Stimulated activated CD8-positive, alpha-beta memory T cell treated with anti-CD3 and anti-CD28 coated beads, Interleukin-4, amount 100 ng/mL, for 4 hours (primary cell): ENCODE measurements around the gene RAP1GDS1.
"Not testable (repeated sequence)": the region's sequence is repeated elsewhere in the genome, so short reads cannot be mapped to it uniquely, and the experiment has no call there.

Experiments
- DNase-seq, 2 donors: peaks; one replicate each; pipeline ENCODE4 v3.0.0-alpha.2; 2020; ENCODE audit warnings: low read depth in 2 of 2, low spot score in 1 of 2

The RAP1GDS1 gene

GRCh38 chr4:98352396-98352795, 91.2 kb downstream of the RAP1GDS1 start:
- no peak for DNase-seq

- DNase-seq, result no peak
These were observed 91.8 kb downstream of the RAP1GDS1 start for GRCh38 chr4:98352940-98353339.

GRCh38 chr4:98358630-98359248, 97.6 kb downstream of the RAP1GDS1 start:
- DNase-seq, result no peak

GRCh38 chr4:98359646-98360045, 98.5 kb downstream of the RAP1GDS1 start:
- no peak for DNase-seq

DNA sequence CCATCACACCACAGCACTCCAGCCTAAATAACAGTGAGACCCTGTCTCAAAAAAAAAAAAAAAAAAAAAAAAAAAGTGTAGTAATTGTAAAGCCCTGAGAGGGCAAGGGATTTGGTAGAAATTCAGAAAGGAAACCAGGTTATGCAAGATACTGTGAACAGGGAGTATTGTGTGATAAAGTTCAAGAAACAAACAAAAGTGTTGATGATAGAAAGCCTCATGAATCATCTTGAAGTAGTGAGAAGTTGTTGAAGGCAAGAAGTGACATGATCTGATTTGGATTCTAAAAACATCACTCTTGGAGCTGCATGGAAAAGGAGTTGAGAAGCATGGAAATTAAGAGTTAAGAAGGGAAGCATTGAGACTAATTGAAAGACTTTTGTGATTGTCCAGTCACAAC, 102.2 kb downstream of the RAP1GDS1 start:
- no peak for DNase-seq

DNA sequence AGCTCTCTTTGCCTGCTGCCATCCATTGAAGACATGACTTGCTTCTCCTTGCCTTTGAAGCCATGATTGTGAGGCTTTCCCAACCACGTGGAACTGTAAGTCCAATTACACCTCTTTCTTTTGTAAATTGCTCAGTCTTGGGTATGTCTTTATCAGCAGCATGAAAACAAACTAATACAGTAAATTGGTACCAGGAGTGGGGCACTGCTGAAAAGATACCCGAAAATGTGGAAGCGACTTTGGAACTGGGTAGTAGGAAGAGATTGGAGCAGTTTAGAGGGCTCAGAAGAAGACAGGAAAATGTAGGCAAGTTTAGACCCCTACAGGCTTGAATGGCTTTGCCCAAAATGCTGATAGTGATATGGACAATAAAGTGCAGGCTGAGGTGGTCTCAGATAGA, 105.1 kb downstream of the RAP1GDS1 start:
- not testable (repeated sequence) for DNase-seq

DNA sequence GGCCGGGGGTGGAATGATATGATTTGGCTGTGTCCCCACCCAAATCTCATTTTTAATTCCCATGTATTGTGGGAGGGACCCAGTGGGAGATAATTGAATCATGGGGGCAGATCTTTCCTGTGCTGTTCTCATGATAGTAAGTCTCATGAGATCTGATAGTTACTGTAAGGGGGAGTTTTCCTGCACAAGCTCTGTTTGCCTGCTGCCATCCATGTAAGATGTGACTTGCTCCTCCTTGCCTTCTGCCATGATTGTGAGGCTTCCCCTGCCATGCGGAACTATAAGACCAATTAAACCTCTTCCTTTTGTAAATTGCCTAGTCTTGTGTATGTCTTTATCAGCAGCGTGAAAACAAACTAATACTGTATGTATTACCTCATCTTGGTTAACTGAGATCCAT, 106.8 kb downstream of the RAP1GDS1 start:
- DNase-seq, result not testable (repeated sequence)

DNA sequence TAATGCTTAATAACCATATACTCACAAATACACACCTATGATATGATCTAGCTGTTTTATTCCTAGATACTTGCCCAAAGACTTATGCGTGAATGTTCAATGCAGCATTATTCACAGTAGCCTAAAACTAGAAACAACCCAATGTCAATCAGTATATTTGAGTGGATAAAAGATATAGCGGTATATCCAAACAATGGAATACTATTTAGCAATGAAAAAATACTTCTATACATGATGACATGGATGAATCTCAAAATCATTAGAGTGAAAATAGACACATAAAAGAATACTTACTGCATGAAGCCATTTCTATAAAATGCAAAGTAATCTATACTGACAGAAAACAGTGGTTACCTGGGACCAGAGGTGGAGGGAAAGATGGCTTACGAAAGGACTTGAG, 108.1 kb downstream of the RAP1GDS1 start:
- DNase-seq, result no peak

- DNase-seq, result no peak
These were observed 113.5 kb downstream of the RAP1GDS1 start for GRCh38 chr4:98374643-98375042.

- no peak for DNase-seq
These were observed 116.4 kb downstream of the RAP1GDS1 start for GRCh38 chr4:98377559-98377958.

DNA sequence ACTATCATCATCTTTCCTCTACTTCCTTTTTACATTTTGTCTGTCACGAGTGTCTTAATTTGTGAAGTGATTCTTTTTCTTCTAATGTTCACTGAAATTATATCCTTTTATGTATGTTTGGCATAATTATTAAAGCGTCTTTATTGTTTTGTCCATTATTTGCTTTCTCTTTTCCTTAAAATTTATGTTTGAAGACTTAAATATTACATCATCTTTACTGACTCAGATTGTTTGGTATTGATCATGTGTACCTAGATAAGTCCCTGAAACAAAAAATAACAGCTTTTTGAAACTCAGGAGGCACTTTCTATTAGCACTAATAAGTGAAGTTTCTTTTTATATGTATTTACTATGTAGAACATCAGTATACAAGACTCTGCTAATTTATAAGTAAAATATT, 120.1 kb downstream of the RAP1GDS1 start:
- no peak for DNase-seq

DNA sequence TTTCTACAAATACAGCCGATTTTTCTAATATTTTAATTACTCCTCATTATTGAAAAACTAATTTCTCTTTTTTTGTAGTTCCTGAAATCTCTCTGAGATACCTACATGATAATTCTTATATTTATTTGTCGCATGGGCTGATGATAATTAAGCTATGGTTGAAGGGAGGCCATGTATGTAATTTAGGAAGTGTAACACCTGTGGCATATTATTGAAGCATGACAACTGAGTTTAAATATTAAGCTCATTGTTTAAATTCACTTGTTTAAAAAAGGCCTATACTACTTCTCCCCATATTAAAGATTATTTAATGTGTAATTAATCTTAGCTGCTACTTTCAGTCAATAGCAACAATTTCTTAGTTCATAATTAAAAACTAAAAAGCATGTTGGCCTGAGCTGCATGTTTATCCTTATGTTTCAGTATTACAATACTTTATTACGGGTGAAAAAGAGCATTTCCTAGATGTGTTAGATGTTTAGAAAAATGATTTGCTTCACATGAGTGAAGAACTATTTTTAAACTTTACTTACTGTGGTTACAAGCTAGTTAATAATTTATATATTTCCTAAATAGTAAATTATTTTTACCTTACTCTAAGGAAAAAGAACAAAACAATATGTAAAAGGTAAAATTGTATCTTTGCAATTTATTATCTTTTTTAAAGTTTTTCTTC, 122.4 kb downstream of the RAP1GDS1 start:
- no peak for DNase-seq

DNA sequence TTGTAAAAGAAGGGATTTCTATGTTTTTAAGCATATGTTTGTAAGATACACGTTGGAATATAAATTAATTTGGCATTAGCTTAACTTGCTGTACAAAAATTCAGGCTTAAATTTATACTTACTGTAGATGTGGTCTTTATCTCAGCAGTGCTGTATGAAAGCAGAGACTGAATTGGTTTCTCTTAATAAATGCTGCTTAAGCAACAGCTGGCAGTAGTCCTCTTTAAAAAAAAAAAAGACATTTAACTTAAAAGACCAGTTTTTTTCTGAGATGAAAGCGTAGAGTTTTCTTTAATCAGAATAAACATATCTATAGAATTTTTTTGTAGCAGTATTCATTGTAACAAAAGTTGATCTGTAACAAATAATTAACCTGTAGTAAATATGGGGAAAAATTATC, 124.6 kb downstream of the RAP1GDS1 start:
- DNase-seq, result no peak

GRCh38 chr4:98387345-98388026, 126.3 kb downstream of the RAP1GDS1 start:
- DNase-seq, result no peak

DNA sequence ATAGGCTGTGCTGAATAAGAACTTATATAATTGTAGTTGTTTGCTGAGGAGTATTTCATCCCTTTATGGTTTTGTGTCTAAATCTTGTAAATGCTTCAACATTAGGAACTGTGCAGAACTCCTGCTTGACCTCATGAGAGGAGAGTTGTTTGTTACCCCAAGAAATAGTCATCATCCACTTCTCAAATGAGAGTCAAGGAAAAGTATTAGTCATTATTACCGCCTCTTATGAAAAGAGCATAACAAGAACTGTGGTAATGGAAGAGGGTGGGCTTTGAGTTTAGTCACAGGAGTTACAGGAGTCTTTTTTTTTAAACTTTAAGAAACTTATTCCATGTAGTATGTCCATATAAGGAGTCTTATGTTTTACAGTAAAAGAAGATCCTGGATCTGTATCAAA, 132.9 kb downstream of the RAP1GDS1 start:
- no peak for DNase-seq

DNA sequence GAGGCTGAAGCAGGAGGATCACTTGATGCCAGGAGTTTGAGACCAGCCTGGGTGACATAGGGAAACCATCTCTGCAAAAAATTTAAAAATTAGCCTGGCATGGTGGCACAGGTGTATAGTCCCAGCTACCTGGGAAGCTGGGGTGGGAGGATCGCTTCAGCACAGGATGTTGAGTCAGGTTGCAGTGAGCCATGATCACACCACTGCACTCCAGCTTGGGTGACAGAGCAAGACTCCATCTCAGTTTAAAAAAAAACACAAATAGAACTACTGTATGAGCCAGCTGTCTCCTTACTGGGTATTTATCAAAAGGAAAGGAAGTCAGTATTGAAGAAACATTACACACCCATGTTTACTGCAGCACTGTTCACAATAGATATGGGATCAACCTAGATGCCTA, 138.7 kb downstream of the RAP1GDS1 start:
- DNase-seq, result no peak

- no peak for DNase-seq
These were observed 145.6 kb downstream of the RAP1GDS1 start for GRCh38 chr4:98406819-98407218.

DNA sequence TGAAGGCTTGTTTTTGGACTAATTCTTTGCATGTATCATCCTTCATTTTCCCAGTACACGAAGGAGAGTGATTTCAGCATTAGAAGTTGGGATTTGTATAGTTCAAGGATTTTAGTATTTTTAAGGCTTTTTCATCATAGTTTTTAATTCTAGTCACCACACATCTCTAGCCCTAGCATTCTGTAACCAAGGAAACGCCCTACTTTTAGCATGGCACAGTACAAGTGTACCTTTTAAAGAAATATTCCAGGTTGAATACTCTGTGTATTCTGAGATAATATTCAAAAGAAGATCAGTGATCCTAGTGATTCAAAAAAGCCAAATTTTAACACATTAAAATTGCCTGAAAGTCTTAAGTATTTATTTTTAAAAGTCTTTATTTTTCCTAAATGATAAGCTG, 150.5 kb downstream of the RAP1GDS1 start:
- no peak for DNase-seq

GRCh38 chr4:98416844-98417243, 155.7 kb downstream of the RAP1GDS1 start:
- DNase-seq, result no peak

DNA sequence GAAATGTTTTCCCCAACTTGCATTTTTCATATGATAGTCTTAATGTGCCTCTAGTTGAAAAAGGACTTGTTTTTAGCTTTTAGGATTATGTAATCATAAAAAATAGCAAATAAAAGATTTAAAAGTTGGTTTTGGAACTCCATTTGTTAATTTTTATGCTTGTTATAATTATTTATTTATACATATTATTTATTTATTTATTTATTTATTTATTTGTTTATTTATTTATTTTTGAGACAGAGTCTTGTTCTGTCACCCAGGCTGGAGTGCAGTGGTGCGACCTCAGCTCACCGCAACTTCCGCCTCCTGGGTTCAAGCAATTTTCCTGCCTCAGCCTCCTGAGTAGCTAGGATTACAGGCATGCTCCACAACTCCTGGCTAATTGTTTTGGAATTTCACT, 159.0 kb downstream of the RAP1GDS1 start:
- not testable (repeated sequence) for DNase-seq

- DNase-seq, result no peak
These were observed 159.9 kb downstream of the RAP1GDS1 start for GRCh38 chr4:98421111-98421510.

GRCh38 chr4:98423009-98423408, 161.8 kb downstream of the RAP1GDS1 start:
- DNase-seq, result no peak
